Retinal pigment epithelial cell (primary cell): ENCODE measurements around the gene ZNF200.
"Not testable (repeated sequence)": the region's sequence is repeated elsewhere in the genome, so short reads cannot be mapped to it uniquely, and the experiment has no call there.

Experiments
- DNase-seq: peaks from one replicate; pipeline ENCODE4 v3.0.0-alpha.2; 2010; ENCODE audit warnings: low read depth
- H3K4me3 ChIP-seq: 2 replicates; pipeline ENCODE4 v1.5.1; 2011; ENCODE audit warnings: mild to moderate bottlenecking, low read length, control low read depth, moderate library complexity
- CTCF ChIP-seq: conservative IDR thresholded peaks from 2 replicates; pipeline ENCODE4 v1.5.1; 2011; ENCODE audit warnings: low read depth, low read length, control low read depth, inconsistent platforms

ZNF200 gene

GRCh38 chr16:3188925-3189825, 45.8 kb downstream of the ZNF200 start:
- H3K4me3 ChIP-seq: peak overlapping the region; percentile 67
- no peak for TF ChIP-seq CTCF
- DNase-seq: no peak

DNA sequence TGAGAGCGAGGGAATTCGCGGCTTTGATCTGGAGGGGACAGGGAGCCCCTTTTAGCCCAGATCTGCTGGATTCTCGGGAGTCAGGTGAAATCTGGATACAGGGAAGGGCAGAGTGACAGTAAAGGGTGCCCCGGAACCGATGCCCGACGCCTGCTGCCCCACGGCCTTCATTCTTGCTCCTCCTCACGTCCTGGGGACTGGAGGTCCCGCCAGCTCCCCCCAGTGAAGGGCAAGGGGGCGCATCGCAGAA, 46.4 kb downstream of the ZNF200 start:
- DNase-seq: no peak
- no peak for TF ChIP-seq CTCF
- peak overlapping the region; percentile 67 for H3K4me3 ChIP-seq

DNA sequence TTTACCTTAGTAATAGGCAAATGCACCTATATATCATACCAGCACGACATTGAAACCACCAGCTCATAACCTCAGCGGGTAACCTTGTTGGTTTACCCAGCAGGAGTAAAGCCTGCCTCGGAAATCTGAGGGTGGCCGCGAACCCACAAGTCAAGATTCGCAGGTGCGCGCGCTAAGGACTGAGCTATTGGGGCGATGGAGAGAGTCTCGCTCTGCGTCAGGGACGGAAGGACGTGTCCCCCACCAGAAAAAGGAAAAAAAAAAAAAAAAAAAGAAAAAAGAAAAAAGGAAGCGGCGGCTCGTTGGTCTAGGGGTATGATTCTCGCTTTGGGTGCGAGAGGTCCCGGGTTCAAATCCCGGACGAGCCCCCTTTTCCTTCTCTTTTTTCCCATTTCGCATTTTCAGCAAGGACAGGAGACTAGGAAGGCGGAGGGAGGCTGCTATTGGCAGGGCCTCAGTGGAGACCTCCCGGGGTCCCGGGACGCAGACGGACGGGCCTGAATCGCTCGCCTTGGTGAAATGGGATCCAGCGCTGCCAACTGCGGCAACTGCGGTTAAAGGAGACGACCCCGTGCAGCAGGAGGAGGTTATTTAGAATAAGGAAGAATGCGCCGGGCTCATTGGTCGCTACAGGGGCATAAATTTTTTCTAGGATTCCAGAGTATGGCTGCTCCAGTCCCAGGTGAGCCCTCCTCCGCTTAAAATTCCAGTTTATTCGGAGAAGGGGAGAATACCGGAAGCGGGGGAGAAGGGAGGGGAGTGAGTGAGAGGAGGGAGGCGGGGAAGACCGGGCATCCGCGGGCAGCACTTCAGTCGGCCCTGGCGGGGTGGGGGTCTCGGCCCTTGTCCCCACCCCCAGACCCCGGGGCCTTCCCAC, 46.9 kb downstream of the ZNF200 start, which contains the start of gene OR1F1:
OR1F1 (plus strand) TSS at position 407 of the 877 bp plus-strand sequence.
- no peak for TF ChIP-seq CTCF
- H3K4me3 ChIP-seq: peak within 1 kb of the TSS; percentile 67
- no peak for DNase-seq

- DNase-seq: no peak
Observed at GRCh38 chr16:3186946-3187690, 47.8 kb downstream of the ZNF200 start.

GRCh38 chr16:3183445-3184139, 51.4 kb downstream of the ZNF200 start:
- no peak for DNase-seq
- peak overlapping the region; percentile 42 for H3K4me3 ChIP-seq
- no peak for TF ChIP-seq CTCF

More at GRCh38 chr16:3186946-3187690, 47.8 kb downstream of the ZNF200 start:
- TF ChIP-seq CTCF: no peak
- H3K4me3 ChIP-seq: no peak overlapping the region

DNA sequence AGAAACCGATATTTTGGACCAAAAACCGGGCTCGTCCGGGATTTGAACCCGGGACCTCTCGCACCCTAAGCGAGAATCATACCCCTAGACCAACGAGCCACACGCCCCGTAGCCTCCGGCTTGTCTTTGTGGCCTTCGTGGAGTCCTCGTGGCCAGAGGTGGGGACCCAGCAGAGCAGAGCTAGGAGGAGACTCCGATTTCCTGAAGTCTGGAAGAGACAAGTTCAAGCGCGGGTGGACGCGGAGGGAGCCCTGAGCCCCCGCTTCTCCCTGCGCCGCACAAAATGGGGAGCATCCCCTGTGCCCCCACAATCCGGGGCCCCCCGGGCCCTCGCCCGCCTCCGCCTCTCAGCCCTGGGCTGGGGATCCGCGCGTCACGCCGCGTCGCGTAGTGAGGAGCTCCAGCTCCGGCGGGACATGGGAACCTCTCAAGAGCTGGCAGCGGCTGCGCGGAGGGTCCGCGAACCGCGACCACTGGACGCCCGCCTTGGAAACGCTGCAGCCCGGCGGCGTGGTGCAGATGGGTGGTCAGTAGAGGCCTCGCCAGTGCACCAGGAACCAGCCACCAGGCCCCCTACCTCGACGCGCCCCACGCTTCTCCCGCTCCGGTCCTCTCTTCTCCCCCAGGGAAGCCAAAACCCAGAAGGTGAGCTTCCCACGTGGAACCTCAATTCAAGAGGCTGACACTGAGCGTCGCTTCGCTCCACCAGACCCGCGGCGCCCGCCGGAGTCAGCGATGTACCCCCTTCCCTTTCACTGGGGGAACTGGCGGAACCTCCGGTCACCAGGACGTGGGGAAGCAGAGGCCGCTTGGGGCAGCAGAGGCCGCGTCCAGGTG, 52.1 kb downstream of the ZNF200 start:
- TF ChIP-seq CTCF: peak; percentile 25
- H3K4me3 ChIP-seq: peak overlapping the region; percentile 42
- no peak for DNase-seq

GRCh38 chr16:3182293-3182607, 52.7 kb downstream of the ZNF200 start:
- H3K4me3 ChIP-seq, DNase-seq: not testable (repeated sequence)
